ENCODE results near the gene MIA3.
"Not testable (repeated sequence)": the region's sequence is repeated elsewhere in the genome, so short reads cannot be mapped to it uniquely, and the experiment has no call there.

The MIA3 gene

DNA sequence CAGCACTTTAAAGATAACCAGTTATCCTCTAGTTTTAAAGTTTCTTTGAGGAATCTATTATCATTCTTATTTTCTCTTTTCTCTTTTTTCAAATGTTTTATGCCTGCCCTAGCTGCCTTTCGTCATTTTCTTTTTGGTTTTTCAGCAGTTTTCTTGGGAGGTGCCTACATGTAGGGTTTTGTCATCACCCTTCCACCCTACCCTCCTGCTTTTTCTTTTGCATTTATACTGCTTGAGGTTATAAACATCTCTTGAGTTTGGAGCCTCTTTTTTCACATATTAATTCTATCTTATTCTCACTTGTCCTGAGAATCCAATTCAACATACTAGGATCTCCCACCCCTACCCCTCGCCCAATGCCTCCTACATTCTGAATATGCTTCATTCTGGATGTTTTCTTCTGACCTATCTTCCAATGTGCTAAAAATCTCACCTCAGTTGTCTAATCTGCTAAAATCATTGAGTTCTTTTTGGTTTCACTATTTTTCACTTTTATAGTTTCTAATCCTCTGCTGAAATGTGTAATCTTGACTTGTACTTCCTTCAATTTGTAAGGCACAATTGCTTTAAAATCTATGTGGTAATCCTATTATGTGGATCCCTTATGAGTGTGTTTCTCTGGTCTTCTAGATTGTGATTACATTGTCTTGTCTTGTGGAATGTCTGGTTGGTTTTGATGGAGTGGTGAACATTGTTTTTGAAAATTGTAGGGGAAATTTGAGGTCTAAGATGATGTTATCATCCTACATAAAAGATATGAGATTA lies 38.7 kb downstream of the MIA3 start:
- in situ Hi-C loops (cut with MboI; ENCODE audit: low sequenced_read_pairs) = no loop called here

DNA sequence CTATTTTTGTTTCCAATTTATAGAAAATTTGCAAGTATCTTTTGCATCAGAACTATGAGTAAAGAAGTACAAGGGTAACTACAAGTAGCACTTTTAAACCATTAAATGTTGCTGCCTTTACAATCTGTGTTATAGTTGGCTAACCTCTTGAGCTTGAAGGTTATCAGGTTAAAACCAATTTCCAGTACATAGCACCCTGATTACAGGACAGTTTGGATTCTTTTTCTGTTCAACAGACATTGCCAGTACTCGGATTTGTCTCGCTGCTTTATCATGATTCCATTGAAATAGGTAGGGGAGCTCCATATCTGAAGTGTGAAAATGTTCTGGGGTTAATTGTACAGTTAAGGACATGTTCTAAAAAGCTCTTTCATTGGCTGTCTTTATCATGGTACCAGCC lies 40.0 kb downstream of the MIA3 start:
- in situ Hi-C loops (cut with MboI; ENCODE audit: low sequenced_read_pairs) = no loop called here

DNA sequence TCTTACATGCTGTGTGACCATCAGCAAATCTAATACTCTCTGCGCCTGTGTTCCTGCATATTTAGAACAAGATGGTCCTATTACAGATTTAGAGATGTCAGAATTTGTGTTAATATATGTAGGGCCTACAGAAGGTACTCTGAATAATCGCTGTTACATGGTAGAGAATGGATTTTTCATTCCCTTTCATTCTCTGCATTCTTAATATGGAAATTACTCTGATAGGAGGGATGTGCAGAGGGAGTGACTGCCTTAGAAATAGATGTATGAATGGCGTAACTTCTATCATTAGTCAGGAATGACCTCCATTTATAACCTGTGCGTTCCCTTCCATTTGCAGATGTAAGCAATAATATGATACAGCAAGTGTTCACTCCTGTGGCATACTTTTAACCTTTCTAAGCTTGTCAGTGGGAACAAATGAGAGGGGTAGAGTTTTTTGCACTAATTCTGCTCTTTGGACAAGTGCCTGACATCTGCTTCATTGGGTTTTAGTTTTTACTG lies 45.6 kb downstream of the MIA3 start:
- in situ Hi-C loops (cut with MboI; ENCODE audit: low sequenced_read_pairs) = no loop called here

- in situ Hi-C loops (cut with MboI; ENCODE audit: low sequenced_read_pairs) = no loop called here
Measured at GRCh38 chr1:222665964-222666363, 48.1 kb downstream of the MIA3 start.

- in situ Hi-C loops (cut with MboI; ENCODE audit: low sequenced_read_pairs) = not testable (repeated sequence)
Measured at GRCh38 chr1:222668184-222668583, 50.3 kb downstream of the MIA3 start.

DNA sequence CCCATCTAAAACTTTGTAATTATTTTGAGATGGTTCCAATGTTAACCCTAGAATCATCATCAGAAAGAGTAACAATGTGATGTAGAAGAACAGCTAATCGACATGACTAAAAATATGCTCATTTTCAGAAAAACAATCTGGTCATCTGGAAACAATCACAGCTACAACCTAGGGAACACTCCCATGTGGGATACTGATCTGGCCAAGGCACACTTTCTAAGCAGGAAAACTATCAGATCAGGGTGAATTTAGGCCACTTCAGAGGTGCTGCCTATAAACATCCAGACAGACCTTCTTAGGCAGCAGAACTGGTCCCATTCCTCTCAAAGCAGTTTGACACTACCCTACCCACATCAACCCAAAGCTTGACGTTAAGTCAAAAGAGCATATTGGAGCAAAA lies 51.2 kb downstream of the MIA3 start:
- in situ Hi-C loops (cut with MboI; ENCODE audit: low sequenced_read_pairs) = not testable (repeated sequence)

GRCh38 chr1:222670110-222670509 lies 52.2 kb downstream of the MIA3 start:
- in situ Hi-C loops (cut with MboI; ENCODE audit: low sequenced_read_pairs) = no loop called here

DNA sequence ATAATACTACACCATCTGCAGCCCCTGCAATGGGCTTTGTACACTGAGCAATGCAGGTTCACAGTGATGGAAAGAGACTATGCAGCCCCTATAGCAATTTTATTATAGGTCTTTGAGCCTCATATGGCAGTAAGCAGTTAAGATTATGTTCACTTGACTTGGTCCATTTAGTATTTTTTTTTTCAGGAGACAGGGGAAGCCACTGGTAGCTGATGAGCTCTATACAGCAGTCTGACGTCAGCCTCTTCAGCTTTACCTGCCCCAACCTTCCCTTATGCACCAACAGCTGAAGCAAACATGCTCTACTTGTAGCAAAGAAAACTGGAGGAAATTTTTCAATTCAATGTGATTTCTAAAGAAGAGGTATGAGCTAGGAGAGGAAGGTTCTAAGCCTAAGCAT lies 62.2 kb downstream of the MIA3 start:
- in situ Hi-C loops (cut with MboI; ENCODE audit: low sequenced_read_pairs) = no loop called here

DNA sequence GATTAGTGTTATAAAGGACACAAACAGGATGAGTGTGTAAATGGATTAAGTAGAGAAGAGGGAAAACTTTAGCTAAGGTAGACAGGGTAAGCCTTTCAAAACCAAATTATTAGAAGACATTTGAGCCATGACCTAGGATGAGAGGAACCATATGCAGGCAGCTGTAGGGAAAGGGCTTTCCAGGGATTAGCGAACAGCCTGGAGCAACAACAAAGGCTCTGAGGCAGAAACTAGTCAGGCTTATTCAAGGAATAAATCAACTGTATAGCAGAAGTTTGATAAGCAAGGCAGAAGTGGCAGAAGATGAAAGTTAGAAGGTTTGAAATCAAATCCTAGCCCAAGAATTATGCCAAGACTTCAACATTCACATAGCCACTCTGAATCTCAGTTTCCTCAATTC lies 73.1 kb downstream of the MIA3 start:
- in situ Hi-C loops (cut with MboI; ENCODE audit: low sequenced_read_pairs) = no loop called here

DNA sequence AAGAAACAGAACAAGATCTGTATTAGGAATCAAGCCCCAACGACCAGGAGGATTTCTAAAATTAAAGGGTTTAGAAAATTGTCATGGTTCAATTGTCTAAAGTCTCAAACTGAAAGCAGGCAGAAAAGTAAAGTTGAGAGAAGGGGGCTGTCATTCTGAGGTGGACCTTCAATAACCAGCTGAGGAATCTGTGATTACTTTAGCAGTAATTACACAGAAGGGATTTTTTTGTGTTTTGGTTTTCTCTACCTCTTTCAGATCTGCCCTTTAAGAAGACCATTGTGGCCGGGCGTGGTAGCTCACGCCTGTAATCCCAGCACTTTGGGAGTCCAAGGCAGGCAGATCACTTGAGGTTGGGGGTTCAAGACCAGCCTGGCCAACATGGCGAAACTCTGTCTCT lies 77.0 kb downstream of the MIA3 start:
- in situ Hi-C loops (cut with MboI; ENCODE audit: low sequenced_read_pairs) = no loop called here

DNA sequence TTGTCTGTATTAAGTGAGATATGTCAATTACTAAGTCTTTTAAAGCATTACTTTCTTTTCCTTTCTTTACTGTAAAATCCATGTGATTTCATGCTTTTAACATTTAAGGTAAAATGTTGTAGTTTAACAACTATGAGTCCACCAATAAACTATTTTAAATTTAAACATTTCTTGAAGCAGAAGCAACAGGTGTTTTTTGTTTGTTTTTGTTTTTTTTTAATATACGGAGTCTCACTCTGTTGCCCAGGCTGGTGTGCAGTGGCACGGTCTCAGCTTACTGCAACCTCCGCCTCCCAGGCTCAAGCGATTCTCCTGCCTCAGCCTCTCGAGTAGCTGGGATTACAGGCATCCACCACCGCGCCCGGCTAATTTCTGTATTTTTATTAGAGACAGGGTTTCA lies 78.8 kb downstream of the MIA3 start:
- in situ Hi-C loops (cut with MboI; ENCODE audit: low sequenced_read_pairs) = no loop called here

DNA sequence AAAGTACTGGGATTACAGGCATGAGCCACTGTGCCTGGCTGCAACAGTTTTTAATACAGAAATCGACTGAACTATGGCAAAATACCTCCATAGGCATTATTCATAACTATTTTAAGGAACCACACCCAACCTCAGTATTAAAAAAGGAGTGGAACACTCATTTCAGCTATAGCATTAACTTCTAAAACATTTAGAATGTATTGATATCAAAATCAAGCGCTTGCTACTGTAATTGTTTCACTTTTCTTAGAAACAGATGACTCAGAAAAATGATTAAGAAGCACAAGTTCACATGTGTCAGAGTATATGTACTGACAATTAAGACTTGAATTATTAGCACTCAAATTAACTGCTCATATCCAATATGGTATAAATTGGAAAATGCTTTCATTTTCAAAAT lies 79.3 kb downstream of the MIA3 start:
- in situ Hi-C loops (cut with MboI; ENCODE audit: low sequenced_read_pairs) = no loop called here

GRCh38 chr1:222697826-222698225 lies 79.9 kb downstream of the MIA3 start:
- in situ Hi-C loops (cut with MboI; ENCODE audit: low sequenced_read_pairs) = no loop called here

GRCh38 chr1:222702210-222702609 lies 84.3 kb downstream of the MIA3 start:
- in situ Hi-C loops (cut with MboI; ENCODE audit: low sequenced_read_pairs) = no loop called here

DNA sequence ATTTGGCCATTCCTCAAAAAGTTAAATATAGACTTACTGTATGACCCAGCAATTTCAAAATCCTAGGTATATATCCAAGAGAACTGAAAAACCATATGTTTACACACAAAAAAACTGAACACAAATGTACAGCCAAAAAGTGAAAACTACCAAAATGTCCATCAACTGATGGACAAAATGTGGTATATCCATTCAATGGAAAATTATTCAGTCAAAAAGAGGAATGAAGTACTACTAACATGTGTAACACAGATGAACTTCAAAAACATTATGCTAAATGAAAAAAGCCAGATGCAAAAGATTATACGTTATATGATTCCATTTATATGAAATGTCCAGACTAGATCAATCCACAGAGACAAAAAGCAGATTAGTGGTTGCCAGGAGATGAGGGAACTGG lies 86.4 kb downstream of the MIA3 start:
- in situ Hi-C loops (cut with MboI; ENCODE audit: low sequenced_read_pairs) = no loop called here

DNA sequence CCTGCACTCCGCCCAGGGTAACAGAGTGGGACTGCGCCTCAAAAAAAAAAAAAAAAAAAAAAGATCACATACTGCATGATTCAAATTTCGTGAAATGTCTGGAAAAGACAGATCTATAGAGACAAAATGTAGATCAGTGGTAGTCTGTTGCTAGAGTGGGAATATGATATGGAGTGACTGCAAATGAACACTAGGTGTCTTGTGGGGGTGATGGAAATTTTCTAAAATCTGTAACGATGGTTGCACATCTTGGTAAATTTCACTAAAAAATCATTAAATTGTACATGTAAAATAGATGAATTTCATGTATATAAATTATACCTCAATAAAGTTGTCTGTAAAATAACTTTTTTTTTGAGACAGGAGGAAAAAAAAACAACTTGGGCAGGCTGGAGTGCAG lies 88.9 kb downstream of the MIA3 start:
- in situ Hi-C loops (cut with MboI; ENCODE audit: low sequenced_read_pairs) = no loop called here

DNA sequence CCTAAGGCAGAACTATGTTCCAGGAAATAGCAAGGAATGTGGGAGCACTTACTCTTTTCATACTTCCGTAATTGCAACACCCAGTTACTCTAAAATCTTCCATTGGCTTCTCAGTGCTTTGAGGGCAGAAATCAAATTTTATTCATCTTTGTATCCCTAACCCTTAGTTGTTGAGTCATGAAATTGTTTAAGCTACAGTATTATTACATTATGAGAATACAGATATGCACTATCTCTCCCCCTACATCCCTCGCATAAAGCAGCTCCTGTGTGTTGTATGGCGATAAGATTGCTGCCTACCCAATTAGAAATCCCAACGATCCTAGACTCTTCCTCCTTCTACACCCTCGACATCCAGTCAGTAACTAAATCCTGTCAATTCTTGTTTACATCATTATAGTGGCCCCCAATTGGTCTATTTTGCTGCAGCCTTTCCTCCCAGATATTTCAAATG lies 91.8 kb downstream of the MIA3 start:
- in situ Hi-C loops (cut with MboI; ENCODE audit: low sequenced_read_pairs) = no loop called here

DNA sequence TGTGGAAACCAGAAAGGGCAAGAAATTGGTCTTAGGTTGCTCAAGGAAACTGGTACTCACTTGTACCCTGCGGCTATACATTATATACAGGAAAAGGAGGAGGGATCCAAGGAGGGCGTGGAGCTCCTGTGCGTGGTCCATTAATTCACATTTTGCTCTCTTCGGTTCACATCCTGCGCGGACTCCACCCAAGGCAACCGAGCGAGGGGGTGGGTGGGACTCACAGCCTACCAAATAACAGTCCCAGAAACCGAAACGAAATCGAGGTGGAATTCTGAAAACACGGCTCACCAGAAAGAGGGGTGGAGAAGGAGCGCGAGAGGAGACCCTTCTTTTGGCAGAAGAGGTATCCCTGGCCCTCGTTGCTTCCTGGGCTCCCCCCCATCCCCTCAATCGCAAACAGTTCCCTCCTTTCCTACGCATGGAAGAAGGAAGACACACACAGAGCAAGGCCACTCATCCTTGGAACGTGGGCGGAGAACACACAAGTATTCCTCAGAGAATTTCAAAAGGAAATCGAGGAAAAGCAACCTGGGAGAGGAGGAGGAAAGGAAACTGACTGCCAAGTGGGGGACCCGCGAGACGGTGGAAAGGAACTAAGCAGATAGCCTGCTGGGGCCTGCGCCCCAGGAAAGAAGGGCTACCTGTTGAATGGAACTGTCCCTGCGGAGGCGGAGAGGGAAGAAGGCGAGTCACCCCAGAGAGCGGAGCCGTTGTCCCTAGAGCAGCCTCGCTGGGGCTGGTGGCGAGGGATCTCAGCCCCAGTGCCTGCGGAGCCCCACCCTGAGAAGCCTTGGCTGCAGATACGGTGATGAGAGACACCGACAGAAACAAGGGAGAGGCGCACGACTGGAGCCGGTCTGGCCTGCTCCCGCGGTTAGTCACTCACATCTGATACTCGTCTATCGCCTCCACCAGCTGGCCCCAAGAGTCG lies 93.7 kb downstream of the MIA3 start:
- in situ Hi-C loops (cut with MboI; ENCODE audit: low sequenced_read_pairs) = no loop called here

DNA sequence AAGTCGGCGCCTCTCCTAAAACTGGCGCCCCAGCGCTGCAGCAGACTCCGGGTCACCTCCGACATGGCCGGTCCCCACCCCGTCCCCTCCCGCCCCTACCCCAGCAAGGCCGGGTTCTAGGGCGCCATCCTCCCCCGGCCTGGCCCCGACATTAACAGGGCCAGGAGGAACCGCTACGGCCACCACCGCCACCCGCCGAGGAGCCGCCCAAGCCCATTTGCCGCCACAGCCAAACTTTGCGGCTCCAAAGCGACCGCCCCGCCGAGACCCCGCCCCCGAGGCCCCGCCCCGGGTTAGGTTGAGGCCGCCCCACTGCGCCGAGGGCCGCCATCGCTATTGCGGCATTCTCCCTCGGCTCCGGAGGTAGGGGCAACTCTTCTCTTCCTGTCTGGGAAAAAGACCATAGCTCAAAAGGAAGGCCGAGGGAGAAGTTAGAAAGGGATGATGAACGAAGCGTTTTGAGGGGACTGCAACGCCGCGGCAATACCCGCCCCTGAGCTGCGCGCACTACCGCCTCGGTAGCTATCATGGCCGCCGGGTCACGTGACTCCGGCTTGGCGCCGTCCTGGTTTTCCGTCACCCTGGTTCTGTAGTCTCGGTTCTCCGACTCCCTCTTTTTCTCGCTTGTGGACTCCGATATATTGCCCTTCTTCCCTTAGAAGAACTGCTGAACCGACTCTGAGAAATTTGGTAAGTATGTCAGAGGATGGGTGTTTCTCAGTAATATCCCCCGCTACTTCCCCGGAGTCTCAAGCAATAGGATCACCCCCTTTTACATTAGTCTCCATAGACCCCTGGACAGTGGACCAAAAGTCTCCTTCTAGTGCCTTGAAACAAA lies 94.6 kb downstream of the MIA3 start, which contains the start of the genes AIDA and BROX:
AIDA (minus strand) TSS at position 239 of the 838 bp plus-strand sequence; CDS start at position 65, 174 bp downstream.
BROX (plus strand) TSS at position 312 of the 838 bp plus-strand sequence. CDS start 3,136 bp downstream, outside the sequence.
- in situ Hi-C loops (cut with MboI; ENCODE audit: low sequenced_read_pairs) = no loop called here

GRCh38 chr1:222713091-222713961 lies 95.4 kb downstream of the MIA3 start:
- in situ Hi-C loops (cut with MboI; ENCODE audit: low sequenced_read_pairs) = no loop called here

Data from HL-60/S4 (cell line).